ENCODE results near the gene DOK3. TPM values are rescaled to one million over a fixed set of nuclear protein-coding genes. Genes with fewer than 3 reads are reported as not detected.

The DOK3 gene
- polyA plus RNA-seq: 5.1 and 5.5 TPM in 2 replicates
- 4.6 and 4.9 TPM in 2 replicates for polyA minus RNA-seq

GRCh38 chr5:177509381-177509951 is at the start of gene DOK3:
DOK3 (minus strand) TSS chr5:177509826; CDS start chr5:177509540, 286 bp downstream.
- H3K9me2 ChIP-seq (ENCODE audit: insufficient read depth, low read length): no peaks in the 10 kb centered on the region
- H3K4me2 ChIP-seq (ENCODE audit: low read length): no peak within 1 kb of the TSS
- no peak within 1 kb of the TSS for H3K27ac ChIP-seq (ENCODE audit: low read length)
- H4K20me1 ChIP-seq (ENCODE audit: insufficient read depth): no peaks in the 10 kb centered on the region
- no peak within 1 kb of the TSS for H2AFZ ChIP-seq (ENCODE audit: low read depth, low read length)
- no peaks in the 10 kb centered on the region for H3K79me2 ChIP-seq (replicated peaks; ENCODE audit: insufficient read depth, low read length)
- TF ChIP-seq CTCF (IDR thresholded peaks at IDR 0.05; ENCODE audit: poor library complexity, severe bottlenecking): no peak
- no peak for TF ChIP-seq EZH2 (IDR thresholded peaks at IDR 0.05; ENCODE audit: borderline replicate concordance, insufficient read depth, low read length, poor library complexity, severe bottlenecking)
- no peak for TF ChIP-seq POLR2AphosphoS5 (IDR thresholded peaks at IDR 0.05)
- no peak for TF ChIP-seq SMC3 (conservative IDR thresholded peaks at IDR 0.05; ENCODE audit: poor library complexity)
- TF ChIP-seq TAF1 (IDR thresholded peaks at IDR 0.05; ENCODE audit: low read depth): no peak
- no peak for TF ChIP-seq RAD21 (conservative IDR thresholded peaks at IDR 0.05)
- TF ChIP-seq MXI1 (conservative IDR thresholded peaks at IDR 0.05; ENCODE audit: poor library complexity, severe bottlenecking): no peak
- TF ChIP-seq EP300 (conservative IDR thresholded peaks at IDR 0.05; ENCODE audit: poor library complexity, severe bottlenecking): no peak
- TF ChIP-seq REST (IDR thresholded peaks at IDR 0.05; ENCODE audit: borderline replicate concordance): no peak
- no peak within 1 kb of the TSS for H3K9ac ChIP-seq (ENCODE audit: low read length)
- H3F3A ChIP-seq (ENCODE audit: insufficient read depth, low read length, poor library complexity, severe bottlenecking): no peaks in the 10 kb centered on the region
- H3K9me3 ChIP-seq (ENCODE audit: low read length): no peaks in the 10 kb centered on the region
- no peak within 1 kb of the TSS for H3K4me3 ChIP-seq (ENCODE audit: low read length)
- H3K36me3 ChIP-seq (ENCODE audit: insufficient read depth, low read length): peaks cover 4% of the 10 kb centered on the region
- H3K27me3 ChIP-seq (ENCODE audit: insufficient read depth, low read depth, low read length): no peaks in the 10 kb centered on the region

GRCh38 chr5:177557796-177558195 is 48.2 kb upstream of the DOK3 start:
- Histone ChIP-seq H3K9ac (ENCODE audit: low read length) (no peak overlapping the region), H3K9me3 (ENCODE audit: low read length) (no peaks in the 10 kb centered on the region), H3K4me3 (ENCODE audit: low read length) (no peak overlapping the region), H3K9me2 (ENCODE audit: insufficient read depth, low read length) (no peaks in the 10 kb centered on the region), H3K27ac (ENCODE audit: low read length) (no peak overlapping the region), H3K27me3 (ENCODE audit: insufficient read depth, low read depth, low read length) (no peaks in the 10 kb centered on the region), H3K4me2 (ENCODE audit: low read length) (no peak overlapping the region), H3F3A (ENCODE audit: insufficient read depth, low read length, poor library complexity, severe bottlenecking) (no peaks in the 10 kb centered on the region), H3K79me2 (replicated peaks; ENCODE audit: insufficient read depth, low read length) (peaks cover 17% of the 10 kb centered on the region), H4K20me1 (ENCODE audit: insufficient read depth) (peaks cover 6% of the 10 kb centered on the region), H3K36me3 (ENCODE audit: insufficient read depth, low read length) (no peaks in the 10 kb centered on the region), H2AFZ (ENCODE audit: low read depth, low read length) (no peak overlapping the region)
- no peak for TF ChIP-seq RAD21 (conservative IDR thresholded peaks at IDR 0.05)
- no peak for TF ChIP-seq REST (IDR thresholded peaks at IDR 0.05; ENCODE audit: borderline replicate concordance)
- no peak for TF ChIP-seq CTCF (IDR thresholded peaks at IDR 0.05; ENCODE audit: poor library complexity, severe bottlenecking)
- no peak for TF ChIP-seq EP300 (conservative IDR thresholded peaks at IDR 0.05; ENCODE audit: poor library complexity, severe bottlenecking)
- no peak for TF ChIP-seq TAF1 (IDR thresholded peaks at IDR 0.05; ENCODE audit: low read depth)
- TF ChIP-seq SMC3 (conservative IDR thresholded peaks at IDR 0.05; ENCODE audit: poor library complexity): no peak
- TF ChIP-seq EZH2 (IDR thresholded peaks at IDR 0.05; ENCODE audit: borderline replicate concordance, insufficient read depth, low read length, poor library complexity, severe bottlenecking): no peak
- TF ChIP-seq MXI1 (conservative IDR thresholded peaks at IDR 0.05; ENCODE audit: poor library complexity, severe bottlenecking): no peak
- TF ChIP-seq POLR2AphosphoS5 (IDR thresholded peaks at IDR 0.05): no peak

Data from neural cell (in vitro differentiated cells).